ENCODE measurements around the gene PRTG.

GRCh38 chr15:55613727-55614126 is 129.2 kb downstream of the PRTG start:
- TF ChIP-seq POLR2A (IDR thresholded peaks at IDR 0.05): no peak
- TF ChIP-seq, protein P1, sequence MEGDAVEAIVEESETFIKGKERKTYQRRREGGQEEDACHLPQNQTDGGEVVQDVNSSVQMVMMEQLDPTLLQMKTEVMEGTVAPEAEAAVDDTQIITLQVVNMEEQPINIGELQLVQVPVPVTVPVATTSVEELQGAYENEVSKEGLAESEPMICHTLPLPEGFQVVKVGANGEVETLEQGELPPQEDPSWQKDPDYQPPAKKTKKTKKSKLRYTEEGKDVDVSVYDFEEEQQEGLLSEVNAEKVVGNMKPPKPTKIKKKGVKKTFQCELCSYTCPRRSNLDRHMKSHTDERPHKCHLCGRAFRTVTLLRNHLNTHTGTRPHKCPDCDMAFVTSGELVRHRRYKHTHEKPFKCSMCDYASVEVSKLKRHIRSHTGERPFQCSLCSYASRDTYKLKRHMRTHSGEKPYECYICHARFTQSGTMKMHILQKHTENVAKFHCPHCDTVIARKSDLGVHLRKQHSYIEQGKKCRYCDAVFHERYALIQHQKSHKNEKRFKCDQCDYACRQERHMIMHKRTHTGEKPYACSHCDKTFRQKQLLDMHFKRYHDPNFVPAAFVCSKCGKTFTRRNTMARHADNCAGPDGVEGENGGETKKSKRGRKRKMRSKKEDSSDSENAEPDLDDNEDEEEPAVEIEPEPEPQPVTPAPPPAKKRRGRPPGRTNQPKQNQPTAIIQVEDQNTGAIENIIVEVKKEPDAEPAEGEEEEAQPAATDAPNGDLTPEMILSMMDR (IDR thresholded peaks at IDR 0.05): no peak
